GM19043 (cell line): Measurements from ENCODE around the gene STMN3.

Experiments used
- ATAC-seq: cut with Tn5 transposase; IDR thresholded peaks from one replicate; pipeline ENCODE4 v1.9.1; 2021; ENCODE audit warnings: low read depth; ENCODE audit not compliant: unreplicated experiment

Gene STMN3

DNA sequence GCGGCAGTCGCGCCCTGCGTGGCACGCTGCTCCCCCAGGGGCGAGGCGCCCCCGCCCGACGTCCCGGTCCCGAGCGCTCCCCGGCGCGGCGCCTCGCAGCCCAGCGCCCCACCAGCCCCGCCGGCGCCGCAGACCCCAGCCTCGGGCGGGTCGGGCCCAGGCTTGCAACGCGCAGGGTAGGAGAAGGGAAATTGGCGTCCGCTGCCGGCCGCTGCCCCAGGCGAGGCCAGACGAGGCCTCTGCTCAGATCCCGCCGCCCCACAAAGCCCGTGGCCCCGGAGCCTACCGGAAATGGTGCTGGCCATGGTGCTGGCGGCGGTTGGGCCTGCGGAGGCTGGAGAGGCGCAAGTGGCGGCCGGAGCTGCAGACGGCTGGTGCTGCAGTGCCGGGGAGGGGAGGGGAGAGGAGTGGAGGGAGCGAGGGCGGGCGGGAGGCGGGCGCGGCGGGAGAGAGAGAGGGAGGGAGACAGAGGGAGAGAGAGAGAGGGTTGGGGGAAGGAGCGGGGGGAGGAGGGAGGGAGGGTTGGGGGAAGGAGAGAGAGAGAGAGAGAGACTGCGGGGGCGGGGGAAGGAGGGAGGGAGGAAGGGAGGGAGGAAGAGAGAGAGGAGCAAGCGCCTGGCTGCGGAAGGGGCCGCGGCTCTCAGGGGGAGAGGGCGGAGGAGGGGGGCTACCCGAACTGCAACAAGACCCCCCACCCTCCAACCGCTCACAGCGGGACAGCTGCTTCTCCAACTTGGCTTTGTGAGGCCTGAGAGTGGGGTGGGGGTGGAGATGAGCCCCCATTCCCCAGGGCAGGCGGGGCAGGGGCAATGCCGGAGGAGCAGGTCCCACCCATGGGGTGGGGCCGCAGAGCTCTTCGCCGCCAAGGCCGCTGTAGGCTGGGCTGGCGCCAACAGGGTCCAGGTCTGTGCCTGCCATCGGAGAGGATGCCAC, at the start of gene STMN3:
Gene STMN3, minus strand, starts transcription at position 384 of the 933 bp plus-strand sequence. Its CDS starts 79 bp downstream, at position 305.
- no peak for ATAC-seq

- no peak for ATAC-seq
Observed at GRCh38 chr20:63702036-63702665, 48.9 kb upstream of the STMN3 start.

DNA sequence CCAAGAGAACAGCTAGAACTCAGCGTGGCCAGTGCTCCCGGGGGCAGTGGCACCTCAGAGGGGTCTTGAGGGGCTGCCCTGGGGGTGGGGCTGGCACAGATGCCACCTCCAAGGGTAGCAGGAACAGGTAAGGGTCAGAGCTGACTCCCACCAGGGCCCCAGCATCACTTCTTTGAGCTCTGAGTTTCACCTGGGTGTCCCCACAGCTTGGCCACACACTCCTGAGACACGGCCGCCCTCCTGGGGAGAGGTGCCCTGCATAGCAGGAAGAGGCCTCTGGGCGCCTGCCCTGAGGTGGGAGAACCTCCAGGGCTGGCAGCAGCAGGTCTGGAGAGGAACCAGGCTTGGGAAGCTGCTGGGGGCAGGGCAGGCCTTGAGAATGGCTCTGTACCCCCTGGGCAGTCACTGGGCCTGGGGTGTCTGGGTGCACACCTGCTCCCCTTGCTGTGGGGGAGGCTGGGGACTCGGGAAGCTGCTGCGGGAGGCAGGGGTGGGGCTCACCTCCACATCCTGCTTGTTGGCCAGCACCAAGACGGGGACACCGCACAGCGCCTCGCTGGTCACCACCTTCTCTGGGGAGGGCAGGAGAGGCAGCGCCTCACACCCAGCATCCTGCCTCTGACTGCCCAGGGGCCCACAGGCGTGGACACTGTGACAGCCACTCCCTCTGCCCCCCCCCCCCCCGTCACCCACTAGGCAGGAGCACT, 48.3 kb upstream of the STMN3 start:
- ATAC-seq, result no peak

- no peak for ATAC-seq
Observed at GRCh38 chr20:63701051-63701328, 47.8 kb upstream of the STMN3 start.

DNA sequence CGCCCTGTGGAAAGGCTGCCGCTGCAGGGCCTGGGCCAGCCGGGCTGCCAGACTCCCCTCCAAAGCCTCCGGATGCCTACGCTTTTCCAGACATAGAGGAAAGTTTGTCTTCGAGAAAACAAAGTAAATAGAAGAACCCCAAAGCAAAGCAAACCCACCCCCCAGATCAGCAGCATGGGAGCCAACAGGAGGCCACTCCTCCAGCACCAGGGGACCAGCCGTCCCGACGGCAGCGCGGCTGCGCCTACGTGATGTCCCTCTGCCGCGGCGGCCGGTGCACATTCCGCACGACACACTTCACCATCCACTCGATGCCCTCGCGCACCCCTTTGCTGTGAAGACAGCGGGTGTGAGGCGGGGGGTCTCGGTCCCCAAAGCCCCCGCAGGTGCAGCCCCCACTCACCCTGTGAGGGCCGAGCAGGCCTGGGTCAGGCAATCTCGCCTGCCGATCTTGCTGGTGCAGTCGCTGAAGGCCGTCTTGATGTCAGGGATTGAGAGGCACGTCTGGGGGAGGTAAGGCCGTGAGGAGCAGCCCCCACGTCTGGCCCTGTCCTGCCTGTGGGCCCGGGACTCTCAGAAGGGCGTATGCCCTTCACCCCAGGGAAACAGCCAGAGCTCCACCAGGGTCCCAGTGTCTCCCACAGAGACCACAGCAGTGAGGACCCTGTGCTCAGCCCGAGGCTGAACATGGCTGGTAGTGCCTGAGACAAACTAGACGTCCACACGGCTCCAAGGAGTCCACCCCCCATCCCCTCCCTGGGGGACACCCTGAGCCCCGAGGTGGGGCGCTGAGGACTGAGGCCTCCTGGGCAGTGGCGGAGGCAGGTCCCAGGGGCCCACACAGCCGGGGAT, 47.2 kb upstream of the STMN3 start:
- no peak for ATAC-seq

- ATAC-seq, result no peak
Observed at GRCh38 chr20:63699466-63700198, 46.4 kb upstream of the STMN3 start.

DNA sequence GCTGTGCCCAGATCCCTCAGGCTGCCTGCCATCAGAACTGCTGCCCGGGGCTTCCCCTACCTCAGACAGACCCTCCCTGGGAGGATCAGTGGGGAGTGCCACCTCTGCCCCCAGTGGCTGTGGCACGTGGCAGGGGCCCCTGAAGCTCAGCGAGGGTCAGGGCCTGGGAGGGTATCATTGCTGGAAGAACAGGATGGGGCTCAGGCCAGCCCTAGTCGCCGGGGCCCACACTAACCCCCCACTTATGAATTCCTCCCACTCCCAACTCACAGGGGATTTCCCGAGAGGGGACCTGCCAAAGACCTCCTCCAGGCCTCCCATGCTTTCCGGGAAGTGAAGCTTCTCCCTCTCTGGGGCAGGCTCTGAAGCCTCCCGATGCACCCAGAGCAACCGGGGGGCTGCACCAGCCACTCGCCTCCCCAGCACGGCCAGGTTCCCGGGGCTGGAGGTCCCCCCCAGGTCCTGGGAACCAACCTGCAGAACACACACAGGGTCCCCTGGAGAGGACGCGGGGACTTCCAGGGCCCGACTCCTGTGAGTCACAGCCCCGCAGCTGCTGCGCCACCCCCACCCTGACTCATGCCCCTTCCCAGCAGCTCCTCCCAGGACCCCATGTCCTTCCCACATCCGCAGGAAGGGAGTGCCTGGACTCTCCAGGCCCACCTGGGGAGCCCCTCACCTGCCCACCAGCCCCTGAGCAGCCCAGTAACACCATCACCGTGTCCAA, 45.7 kb upstream of the STMN3 start:
- no peak for ATAC-seq

DNA sequence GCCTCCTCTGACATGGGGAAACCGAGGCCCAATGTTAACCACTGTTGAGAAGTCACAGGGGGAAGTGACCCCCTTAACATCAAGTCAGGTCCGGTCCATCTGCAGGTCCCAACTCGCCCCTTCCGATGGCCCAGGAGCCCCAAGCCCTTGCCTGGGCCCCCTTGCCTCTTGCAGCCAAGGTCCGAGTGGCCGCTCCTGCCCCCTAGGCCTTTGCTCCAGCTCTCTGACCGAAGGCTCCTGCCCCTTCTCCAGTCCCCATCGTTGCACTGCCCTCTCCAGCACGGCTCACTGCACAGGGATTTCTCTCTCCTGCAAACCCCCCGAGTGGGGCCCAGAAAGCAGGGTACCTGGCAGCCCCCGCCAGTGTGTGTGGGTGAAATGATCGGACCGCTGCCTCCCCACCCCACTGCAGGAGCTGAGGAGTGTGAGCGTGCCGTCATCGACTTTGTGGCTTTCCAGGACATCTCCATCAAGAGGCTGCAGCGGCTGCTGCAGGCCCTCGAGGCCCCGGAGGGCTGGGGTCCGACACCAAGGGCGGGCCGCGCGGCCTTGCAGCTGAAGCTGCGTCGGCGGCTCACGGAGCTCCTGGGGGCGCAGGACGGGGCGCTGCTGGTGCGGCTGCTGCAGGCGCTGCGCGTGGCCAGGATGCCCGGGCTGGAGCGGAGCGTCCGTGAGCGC, 44.8 kb upstream of the STMN3 start:
- no peak for ATAC-seq

- no peak for ATAC-seq
Observed at GRCh38 chr20:63697357-63697867, 44.2 kb upstream of the STMN3 start.

DNA sequence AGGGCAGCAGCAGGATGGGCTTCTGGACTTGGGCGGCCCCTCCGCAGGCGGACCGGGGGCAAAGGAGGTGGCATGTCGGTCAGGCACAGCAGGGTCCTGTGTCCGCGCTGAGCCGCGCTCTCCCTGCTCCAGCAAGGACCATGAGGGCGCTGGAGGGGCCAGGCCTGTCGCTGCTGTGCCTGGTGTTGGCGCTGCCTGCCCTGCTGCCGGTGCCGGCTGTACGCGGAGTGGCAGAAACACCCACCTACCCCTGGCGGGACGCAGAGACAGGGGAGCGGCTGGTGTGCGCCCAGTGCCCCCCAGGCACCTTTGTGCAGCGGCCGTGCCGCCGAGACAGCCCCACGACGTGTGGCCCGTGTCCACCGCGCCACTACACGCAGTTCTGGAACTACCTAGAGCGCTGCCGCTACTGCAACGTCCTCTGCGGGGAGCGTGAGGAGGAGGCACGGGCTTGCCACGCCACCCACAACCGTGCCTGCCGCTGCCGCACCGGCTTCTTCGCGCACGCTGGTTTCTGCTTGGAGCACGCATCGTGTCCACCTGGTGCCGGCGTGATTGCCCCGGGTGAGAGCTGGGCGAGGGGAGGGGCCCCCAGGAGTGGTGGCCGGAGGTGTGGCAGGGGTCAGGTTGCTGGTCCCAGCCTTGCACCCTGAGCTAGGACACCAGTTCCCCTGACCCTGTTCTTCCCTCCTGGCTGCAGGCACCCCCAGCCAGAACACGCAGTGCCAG, 43.6 kb upstream of the STMN3 start, which contains the start of gene TNFRSF6B:
Gene TNFRSF6B, plus strand, starts transcription at position 25 of the 729 bp plus-strand sequence. Its CDS starts 116 bp downstream, at position 141.
- ATAC-seq, result no peak

DNA sequence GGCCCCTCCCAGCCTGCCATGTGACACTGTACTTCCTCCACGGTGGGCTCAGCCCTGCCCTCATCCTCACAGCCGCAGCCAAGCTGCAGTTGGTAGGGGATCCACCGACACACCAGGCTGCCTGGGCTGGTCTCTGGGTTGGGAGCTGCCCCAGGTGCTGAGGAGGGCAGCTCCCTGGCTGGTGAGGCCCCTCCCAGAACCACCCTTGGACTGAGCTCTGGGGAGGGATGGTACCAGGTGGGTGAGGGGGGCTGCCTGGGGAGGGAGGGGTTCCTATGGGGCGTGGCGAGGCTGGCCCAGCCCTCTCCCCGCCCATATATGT, 43.0 kb upstream of the STMN3 start:
- no peak for ATAC-seq

- ATAC-seq, result no peak
Observed at GRCh38 chr20:63695424-63696305, 42.4 kb upstream of the STMN3 start.

- no peak for ATAC-seq
Observed at GRCh38 chr20:63694584-63695423, 41.6 kb upstream of the STMN3 start.

GRCh38 chr20:63693733-63694583, 40.7 kb upstream of the STMN3 start:
- no peak for ATAC-seq

GRCh38 chr20:63693083-63693732, 40.0 kb upstream of the STMN3 start:
- ATAC-seq, result no peak
